ENCODE results near the gene TSPYL4. TPM values are rescaled to one million over a fixed set of nuclear protein-coding genes. Genes with fewer than 3 reads are reported as not detected.

The TSPYL4 gene
- total RNA-seq, 2 experiments from 2014 or later = 16.9 TPM

- peaks cover 23% of the 10 kb centered on the region for H3K4me1 Mint-ChIP-seq
- no peaks in the 10 kb centered on the region for H3K9me3 Mint-ChIP-seq
- H3K4me3 Mint-ChIP-seq = no peak overlapping the region
- ChIA-PET CTCF (no interaction called here), POLR2A (interaction anchor here (0.9 to 1.1 kb wide), 2 partner anchors 10 to 88 kb away, joined by 3 read pairs; partner anchors contain the start of gene DSE)
- DNase-seq = no peak
- no peak overlapping the region for H3K27ac Mint-ChIP-seq
- H3K36me3 Mint-ChIP-seq (ENCODE audit: low read depth) = peaks cover 14% of the 10 kb centered on the region
- no peaks in the 10 kb centered on the region for H3K27me3 Mint-ChIP-seq
Observed at GRCh38 chr6:116283191-116283590, 29.3 kb upstream of the TSPYL4 start.

- no peak overlapping the region for H3K4me3 Mint-ChIP-seq
- ChIA-PET POLR2A (interaction anchor here (0.9 to 1.1 kb wide), 2 partner anchors 10 to 88 kb away, joined by 3 read pairs; partner anchors contain the start of gene DSE), CTCF (no interaction called here)
- H3K36me3 Mint-ChIP-seq (ENCODE audit: low read depth) = peaks cover 19% of the 10 kb centered on the region
- no peak overlapping the region for H3K27ac Mint-ChIP-seq
- no peak for DNase-seq
- no peaks in the 10 kb centered on the region for H3K27me3 Mint-ChIP-seq
- no peaks in the 10 kb centered on the region for H3K9me3 Mint-ChIP-seq
- H3K4me1 Mint-ChIP-seq = peaks cover 27% of the 10 kb centered on the region
Observed at GRCh38 chr6:116282698-116283097, 28.8 kb upstream of the TSPYL4 start.

- ChIA-PET CTCF (interaction anchor here (1.4 to 2.0 kb wide), 3 partner anchors 10 to 280 kb away, joined by 5 to 6 read pairs (median 6); no protein-coding TSS in a partner anchor), POLR2A (interaction anchor here (2.1 to 5.3 kb wide), 4 partner anchors 28 to 291 kb away, joined by 7 to 98 read pairs (median 32); partner anchors contain the start of genes RWDD1 and TSPYL4)
- peak overlapping the region; percentile 99 for H3K4me3 Mint-ChIP-seq
- no peak for DNase-seq
- no peaks in the 10 kb centered on the region for H3K27me3 Mint-ChIP-seq
- peaks cover 35% of the 10 kb centered on the region for H3K36me3 Mint-ChIP-seq (ENCODE audit: low read depth)
- no peak overlapping the region for H3K27ac Mint-ChIP-seq
- peaks cover 41% of the 10 kb centered on the region for H3K4me1 Mint-ChIP-seq
- no peaks in the 10 kb centered on the region for H3K9me3 Mint-ChIP-seq
Observed at GRCh38 chr6:116280933-116281316, 27.1 kb upstream of the TSPYL4 start.

GRCh38 chr6:116280161-116280932 lies 26.5 kb upstream of the TSPYL4 start:
- ChIA-PET CTCF (interaction anchor here (1.4 to 2.4 kb wide), 8 partner anchors 8 to 291 kb away, joined by 5 to 16 read pairs (median 8); partner anchors contain the start of genes RWDD1 and TSPYL4), POLR2A (interaction anchor here (0.8 to 5.3 kb wide), 15 partner anchors 8 to 388 kb away, joined by 3 to 98 read pairs (median 8); partner anchors contain the start of genes NT5DC1, RWDD1, TSPYL4 and ZUP1)
- no peak for DNase-seq
- Mint-ChIP-seq H3K27me3 (no peaks in the 10 kb centered on the region), H3K9me3 (no peaks in the 10 kb centered on the region), H3K4me1 (peaks cover 45% of the 10 kb centered on the region), H3K27ac (peak overlapping the region; percentile 99), H3K36me3 (ENCODE audit: low read depth) (peaks cover 38% of the 10 kb centered on the region), H3K4me3 (peak overlapping the region; percentile 99)

- H3K27me3 Mint-ChIP-seq = no peaks in the 10 kb centered on the region
- peak within 1 kb of the TSS; percentile 99 for H3K4me3 Mint-ChIP-seq
- H3K36me3 Mint-ChIP-seq (ENCODE audit: low read depth) = peaks cover 44% of the 10 kb centered on the region
- ChIA-PET POLR2A (interaction anchor here (0.8 to 5.3 kb wide), 22 partner anchors 9 to 412 kb away, joined by 3 to 98 read pairs (median 5); partner anchors contain the start of genes NT5DC1, RWDD1, TSPYL4 and ZUP1), CTCF (interaction anchor here (1.4 to 2.4 kb wide), 7 partner anchors 9 to 291 kb away, joined by 5 to 16 read pairs (median 9); partner anchors contain the start of genes RWDD1 and TSPYL4)
- peak; percentile 96 for DNase-seq
- H3K9me3 Mint-ChIP-seq = no peaks in the 10 kb centered on the region
- H3K4me1 Mint-ChIP-seq = peaks cover 50% of the 10 kb centered on the region
- H3K27ac Mint-ChIP-seq = peak within 1 kb of the TSS; percentile 99
Observed at GRCh38 chr6:116279232-116280160, 25.6 kb upstream of the TSPYL4 start, which contains the start of gene TSPYL1. TSS of gene TSPYL1 (minus strand) at chr6:116279930. CDS start at chr6:116279830, 100 bp downstream.

GRCh38 chr6:116278854-116279231 lies 25.0 kb upstream of the TSPYL4 start:
- peaks cover 48% of the 10 kb centered on the region for H3K36me3 Mint-ChIP-seq (ENCODE audit: low read depth)
- H3K9me3 Mint-ChIP-seq = no peaks in the 10 kb centered on the region
- peak; percentile 28 for DNase-seq
- POLR2A ChIA-PET = interaction anchor here (1.0 to 5.3 kb wide), 19 partner anchors 8 to 413 kb away, joined by 3 to 98 read pairs (median 5); partner anchors contain the start of genes NT5DC1, RWDD1, TSPYL4 and ZUP1
- H3K27me3 Mint-ChIP-seq = no peaks in the 10 kb centered on the region
- peaks cover 51% of the 10 kb centered on the region for H3K4me1 Mint-ChIP-seq
- CTCF ChIA-PET = interaction anchor here (2.3 to 2.4 kb wide), 4 partner anchors 10 to 292 kb away, joined by 9 to 16 read pairs (median 12); partner anchors contain the start of genes RWDD1 and TSPYL4
- peak overlapping the region; percentile 99 for H3K4me3 Mint-ChIP-seq
- H3K27ac Mint-ChIP-seq = peak overlapping the region; percentile 99

- Mint-ChIP-seq H3K4me1 (peaks cover 51% of the 10 kb centered on the region), H3K36me3 (ENCODE audit: low read depth) (peaks cover 49% of the 10 kb centered on the region), H3K4me3 (peak overlapping the region; percentile 99), H3K27me3 (no peaks in the 10 kb centered on the region), H3K27ac (peak overlapping the region; percentile 99), H3K9me3 (no peaks in the 10 kb centered on the region)
- DNase-seq = no peak
- ChIA-PET CTCF (interaction anchor here (0.5 to 2.4 kb wide), 5 partner anchors 10 to 292 kb away, joined by 4 to 16 read pairs (median 12); partner anchors contain the start of genes RWDD1 and TSPYL4), POLR2A (interaction anchor here (1.0 to 5.3 kb wide), 14 partner anchors 8 to 390 kb away, joined by 3 to 98 read pairs (median 8); partner anchors contain the start of genes NT5DC1, RWDD1, TSPYL4 and ZUP1)
Observed at GRCh38 chr6:116278481-116278829, 24.6 kb upstream of the TSPYL4 start.

GRCh38 chr6:116277124-116277523 lies 23.2 kb upstream of the TSPYL4 start:
- peak overlapping the region; percentile 54 for H3K27ac Mint-ChIP-seq
- ChIA-PET POLR2A (interaction anchor here (1.0 to 5.3 kb wide), 3 partner anchors 8 to 294 kb away, joined by 4 to 98 read pairs (median 7); partner anchors contain the start of genes RWDD1 and TSPYL4), CTCF (interaction anchor here (0.7 to 1.6 kb wide), 4 partner anchors 8 to 284 kb away, joined by 3 to 7 read pairs (median 4); no protein-coding TSS in a partner anchor)
- no peaks in the 10 kb centered on the region for H3K9me3 Mint-ChIP-seq
- H3K4me3 Mint-ChIP-seq = peak overlapping the region; percentile 99
- no peak for DNase-seq
- peaks cover 53% of the 10 kb centered on the region for H3K36me3 Mint-ChIP-seq (ENCODE audit: low read depth)
- H3K27me3 Mint-ChIP-seq = no peaks in the 10 kb centered on the region
- peaks cover 51% of the 10 kb centered on the region for H3K4me1 Mint-ChIP-seq

- no peak for DNase-seq
- Mint-ChIP-seq H3K4me3 (no peak overlapping the region), H3K9me3 (no peaks in the 10 kb centered on the region), H3K27me3 (no peaks in the 10 kb centered on the region), H3K36me3 (ENCODE audit: low read depth) (peaks cover 27% of the 10 kb centered on the region), H3K27ac (no peak overlapping the region), H3K4me1 (peaks cover 16% of the 10 kb centered on the region)
- ChIA-PET CTCF (interaction anchor here (1.0 to 1.7 kb wide), 2 partner anchors 9 to 290 kb away, joined by 4 to 6 read pairs; partner anchors contain the start of gene TSPYL1), POLR2A (interaction anchor here (1.1 to 2.0 kb wide), 2 partner anchors 8 to 300 kb away, joined by 3 to 20 read pairs; partner anchors contain the start of genes RWDD1 and TSPYL1)
Observed at GRCh38 chr6:116271149-116271708, 17.4 kb upstream of the TSPYL4 start.

GRCh38 chr6:116268589-116269293 lies 14.9 kb upstream of the TSPYL4 start:
- Mint-ChIP-seq H3K4me1 (peaks cover 7% of the 10 kb centered on the region), H3K36me3 (ENCODE audit: low read depth) (peaks cover 25% of the 10 kb centered on the region), H3K27me3 (no peaks in the 10 kb centered on the region), H3K9me3 (peaks cover 6% of the 10 kb centered on the region), H3K4me3 (no peak overlapping the region), H3K27ac (no peak overlapping the region)
- DNase-seq = no peak
- POLR2A ChIA-PET = interaction anchor here (1.2 to 2.7 kb wide), 4 partner anchors 8 to 302 kb away, joined by 7 to 23 read pairs (median 10); partner anchors contain the start of genes RWDD1, TSPYL1 and TSPYL4
- CTCF ChIA-PET = interaction anchor here (0.7 to 2.2 kb wide), 20 partner anchors 9 to 376 kb away, joined by 3 to 16 read pairs (median 5); partner anchors contain the start of genes CALHM4 and TSPYL1

Data from activated CD4-positive, alpha-beta memory T cell treated with anti-CD3 and anti-CD28 coated beads, Interleukin-2, amount 10 ng/mL, durations not matched to agents 7 days and 5 days (primary cell).